Gastroesophageal sphincter (tissue), 3 donors: ENCODE results near the gene PLEK2.

Experiments used
- POLR2A ChIP-seq, 2 donors: fragments of 450-650 bp; IDR thresholded peaks; one replicate each; pipeline ENCODE4 v1.6.1; 2017; ENCODE audit warnings: antibody characterized with exemption in 2 of 2, mild to moderate bottlenecking in 2 of 2, moderate library complexity in 1 of 2
- TF ChIP-seq, protein P1 (sequence below), 4 experiments: fragments of 200-600 bp in 2 of 4; fragments of 450-650 bp in 2 of 4; sonication (generic) in 1 of 4; IDR thresholded peaks; one replicate each; pipeline ENCODE4 v1.5.1; 2017 to 2019; ENCODE audit warnings: antibody characterized with exemption in 4 of 4, mild to moderate bottlenecking in 2 of 4, moderate library complexity in 2 of 4

DNA sequence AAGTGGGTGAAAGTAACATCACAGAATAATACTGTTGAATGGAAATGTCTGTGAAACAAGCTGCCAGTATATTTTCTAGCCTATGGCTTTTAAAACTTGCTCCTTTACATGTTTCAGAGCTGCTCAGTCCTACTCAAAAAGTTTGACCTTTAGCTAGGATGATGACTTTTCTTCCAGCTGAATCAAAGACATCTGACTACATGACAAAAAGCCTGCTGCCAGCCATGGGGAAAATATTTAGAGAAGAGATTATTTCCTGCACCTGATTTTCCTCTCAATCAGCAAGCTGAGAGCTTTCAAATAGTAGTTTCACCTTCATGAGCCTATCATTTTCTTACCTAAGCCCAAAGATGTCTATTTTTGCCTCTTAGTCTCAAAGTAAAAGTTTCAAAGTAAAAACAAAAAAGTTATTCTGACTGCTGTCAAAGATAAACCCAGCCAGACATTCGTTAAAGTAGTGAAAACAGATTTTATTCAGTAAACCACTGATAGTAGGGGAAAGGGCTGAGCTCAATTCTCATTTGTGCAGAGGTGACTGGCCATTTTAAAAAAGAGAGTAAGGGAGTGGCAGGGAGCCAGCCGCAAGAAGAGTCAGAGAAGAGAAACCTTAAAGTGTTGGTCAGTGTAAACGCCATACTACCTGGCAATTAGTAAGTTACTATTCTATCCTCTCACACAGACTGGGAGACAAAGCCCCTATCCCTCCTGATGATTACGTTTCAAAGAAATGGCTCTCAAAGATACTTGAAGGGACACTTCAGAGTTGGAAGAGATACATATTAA lies 54.6 kb downstream of the PLEK2 start:
- TF ChIP-seq, protein P1, sequence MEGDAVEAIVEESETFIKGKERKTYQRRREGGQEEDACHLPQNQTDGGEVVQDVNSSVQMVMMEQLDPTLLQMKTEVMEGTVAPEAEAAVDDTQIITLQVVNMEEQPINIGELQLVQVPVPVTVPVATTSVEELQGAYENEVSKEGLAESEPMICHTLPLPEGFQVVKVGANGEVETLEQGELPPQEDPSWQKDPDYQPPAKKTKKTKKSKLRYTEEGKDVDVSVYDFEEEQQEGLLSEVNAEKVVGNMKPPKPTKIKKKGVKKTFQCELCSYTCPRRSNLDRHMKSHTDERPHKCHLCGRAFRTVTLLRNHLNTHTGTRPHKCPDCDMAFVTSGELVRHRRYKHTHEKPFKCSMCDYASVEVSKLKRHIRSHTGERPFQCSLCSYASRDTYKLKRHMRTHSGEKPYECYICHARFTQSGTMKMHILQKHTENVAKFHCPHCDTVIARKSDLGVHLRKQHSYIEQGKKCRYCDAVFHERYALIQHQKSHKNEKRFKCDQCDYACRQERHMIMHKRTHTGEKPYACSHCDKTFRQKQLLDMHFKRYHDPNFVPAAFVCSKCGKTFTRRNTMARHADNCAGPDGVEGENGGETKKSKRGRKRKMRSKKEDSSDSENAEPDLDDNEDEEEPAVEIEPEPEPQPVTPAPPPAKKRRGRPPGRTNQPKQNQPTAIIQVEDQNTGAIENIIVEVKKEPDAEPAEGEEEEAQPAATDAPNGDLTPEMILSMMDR (IDR thresholded peaks at IDR 0.05), result no peak
- no peak for TF ChIP-seq POLR2A (IDR thresholded peaks at IDR 0.05)
